Cerebellar nuclear complex (tissue), 1 donor: ENCODE data around the gene OR1L8.
A peak's percentile ranks its signal among the peaks of the same experiment; 100 is the strongest.
"Not testable (repeated sequence)": the region's sequence is repeated elsewhere in the genome, so short reads cannot be mapped to it uniquely, and the experiment has no call there.

Experiments
- DNase-seq, 2 experiments: peaks; one replicate each; lab custom pipeline; 2025; lab: John Stamatoyannopoulos, UW

Gene OR1L8

GRCh38 chr9:122583284-122583683 is at the start of gene OR1L8:
TSS of gene OR1L8 (minus strand) at chr9:122583384. CDS start at chr9:122568477, 14,907 bp downstream.
- DNase-seq = not testable (repeated sequence)

DNA sequence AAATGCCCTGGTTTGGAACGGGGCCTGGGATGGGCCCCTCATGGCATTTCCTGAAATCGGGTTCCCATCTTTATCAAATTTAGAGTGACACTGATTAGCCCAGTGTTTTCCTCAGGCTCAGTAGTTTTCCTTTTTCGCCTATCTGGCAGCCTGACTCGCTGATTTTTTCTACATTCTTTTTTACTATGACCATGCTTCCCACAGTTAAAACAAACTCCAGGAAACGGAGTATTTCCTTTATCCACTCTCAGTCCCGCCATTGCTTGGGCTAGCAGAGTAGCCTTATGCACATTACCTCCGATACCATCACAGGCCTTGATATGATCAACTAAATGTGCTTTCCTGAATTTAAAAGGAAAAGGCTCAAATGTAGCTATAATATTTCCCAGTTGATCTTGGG is 36.8 kb upstream of the OR1L8 start:
- DNase-seq = no peak

- DNase-seq = no peak
These were observed 31.2 kb upstream of the OR1L8 start, which contains the start of gene OR1Q1 for GRCh38 chr9:122614362-122614761. TSS of gene OR1Q1 (plus strand) at chr9:122614738. CDS start at chr9:122614738, 0 bp downstream.

DNA sequence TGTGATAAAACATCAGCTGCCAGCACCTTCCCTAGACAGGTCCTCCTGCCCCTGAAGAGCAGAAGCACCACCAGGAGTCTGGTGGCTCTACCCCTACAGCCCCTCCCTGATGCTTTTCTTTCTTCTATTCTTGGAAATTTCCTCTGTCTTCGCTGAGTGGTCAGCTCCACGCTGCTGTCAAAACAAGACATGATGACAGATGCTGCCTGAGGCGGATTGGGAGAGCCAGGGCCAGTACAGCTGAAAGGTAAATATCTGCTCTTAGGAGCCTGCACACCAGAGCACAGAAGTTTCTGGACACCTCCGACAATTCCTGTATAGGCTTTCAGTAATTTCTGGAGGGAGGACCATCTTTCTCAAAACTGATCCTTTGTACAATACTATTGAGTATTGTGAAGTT is 26.6 kb upstream of the OR1L8 start:
- DNase-seq = no peak

GRCh38 chr9:122606587-122606986 is 23.4 kb upstream of the OR1L8 start:
- no peak for DNase-seq

GRCh38 chr9:122605691-122606090 is 22.5 kb upstream of the OR1L8 start:
- no peak for DNase-seq

DNA sequence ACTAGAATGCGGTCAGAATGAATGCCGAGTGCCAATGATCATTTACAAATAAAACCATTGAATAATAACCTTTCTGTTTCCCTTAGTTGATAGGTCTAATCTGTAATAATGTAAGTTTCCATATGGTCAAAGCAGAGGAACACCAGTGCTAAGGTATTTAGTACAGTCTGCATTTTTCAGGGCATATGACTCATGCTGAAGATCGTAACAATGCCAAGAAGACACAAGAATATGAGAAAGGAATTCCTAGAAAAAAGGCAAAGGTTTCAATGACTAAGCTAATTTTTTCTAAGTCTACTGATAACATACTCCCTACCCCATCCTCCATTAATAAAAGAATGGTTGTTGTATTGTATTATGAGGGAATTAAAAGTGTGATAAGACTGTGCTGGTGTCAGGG is 2.8 kb downstream of the OR1L8 start:
- no peak for DNase-seq

- no peak for DNase-seq
These were observed 3.3 kb downstream of the OR1L8 start for GRCh38 chr9:122579874-122580273.

DNA sequence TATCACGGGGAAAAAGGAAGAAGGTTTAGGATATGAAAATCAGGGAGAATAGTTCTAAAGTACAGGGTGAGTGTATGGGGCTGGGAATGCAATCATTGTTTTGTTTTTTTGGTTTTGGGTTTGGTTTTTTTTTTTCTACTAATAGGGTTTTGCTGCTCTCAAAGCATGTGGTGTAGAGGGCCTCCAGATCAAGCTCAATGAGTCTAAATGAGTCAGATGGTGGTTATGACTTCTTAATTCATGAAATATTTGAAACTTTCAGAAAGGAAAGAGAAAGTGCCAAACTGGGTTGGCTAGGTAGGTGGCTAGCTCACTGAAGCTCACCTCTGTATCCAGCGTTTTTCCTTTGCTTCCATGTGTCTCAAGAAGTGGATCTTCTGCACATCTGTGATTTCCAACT is 10.7 kb downstream of the OR1L8 start:
- DNase-seq = no peak

GRCh38 chr9:122567901-122568300 is 15.3 kb downstream of the OR1L8 start:
- no peak for DNase-seq

DNA sequence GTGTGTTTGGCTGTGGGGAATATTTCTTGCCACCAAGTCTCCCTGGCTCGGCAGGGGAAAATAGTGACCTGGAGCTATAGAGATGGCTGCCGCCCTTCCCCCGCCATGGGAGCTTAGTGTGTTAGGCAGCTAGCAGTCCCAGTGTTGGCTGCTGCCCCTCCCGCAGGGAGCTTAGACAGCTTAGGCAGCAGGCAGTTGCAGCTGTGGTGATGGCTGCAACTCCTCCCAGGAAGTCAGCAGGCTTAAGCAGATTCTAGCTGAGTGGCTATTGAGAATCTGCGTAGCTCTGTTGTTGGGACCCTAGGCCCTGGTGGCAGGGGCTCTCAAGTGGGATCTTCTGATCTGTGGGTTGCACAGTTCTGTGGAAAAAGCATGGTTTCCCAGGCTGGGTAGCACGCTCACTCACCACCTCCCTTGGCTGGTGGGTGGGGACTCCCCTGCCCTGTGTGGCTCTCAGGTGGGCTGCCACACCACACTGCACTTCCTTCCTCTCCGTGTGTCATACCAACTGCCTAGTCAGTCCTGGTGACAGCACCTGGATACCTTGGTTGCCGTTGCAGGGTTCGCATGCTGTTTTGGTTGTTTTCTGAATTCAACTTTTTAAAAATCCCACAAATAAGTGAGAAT is 20.9 kb downstream of the OR1L8 start:
- DNase-seq = no peak

- DNase-seq = no peak
These were observed 21.7 kb downstream of the OR1L8 start for GRCh38 chr9:122561446-122561845.

DNA sequence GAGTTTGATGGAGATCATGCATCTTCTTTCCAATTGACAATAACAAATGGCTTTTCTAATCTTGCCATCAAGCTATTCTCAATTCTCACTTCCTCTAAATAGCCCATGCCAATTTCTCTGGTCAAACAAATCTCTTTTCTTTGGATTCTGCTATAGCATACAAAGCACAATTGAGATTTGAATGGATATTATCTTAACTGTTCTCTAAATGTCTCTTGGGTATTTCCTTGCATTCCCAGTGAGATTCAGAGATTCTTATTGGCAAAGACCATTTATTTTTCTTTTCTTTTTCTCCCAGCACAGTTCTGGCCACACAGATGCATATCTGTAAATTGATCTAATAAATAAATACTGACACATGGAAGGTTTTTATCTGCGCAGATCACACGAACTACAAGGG is 30.4 kb downstream of the OR1L8 start, which contains the start of gene OR1N2:
TSS of gene OR1N2 (plus strand) at position 301 of the 400 bp plus-strand sequence. CDS start 100 bp downstream, outside the sequence.
- DNase-seq = no peak

DNA sequence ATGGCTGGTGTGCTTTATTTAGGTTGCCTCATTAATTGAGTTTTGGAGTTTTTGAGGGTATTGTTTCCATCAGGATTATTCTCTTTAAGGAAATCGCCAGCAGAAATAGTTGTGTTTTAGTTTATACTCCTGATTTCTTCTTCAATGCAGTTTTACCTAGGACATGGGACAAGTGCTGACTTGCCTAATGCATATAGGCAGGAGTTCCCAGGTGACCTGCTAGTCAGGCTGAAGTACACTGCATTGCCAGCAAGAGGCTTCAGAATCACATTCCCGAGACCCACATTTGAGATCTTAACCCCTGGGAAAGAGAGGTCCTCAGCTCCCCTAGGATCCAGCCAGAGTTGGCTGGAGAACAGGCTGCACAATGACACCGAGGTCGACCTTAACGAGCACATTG is 31.8 kb downstream of the OR1L8 start:
- no peak for DNase-seq

- no peak for DNase-seq
These were observed 37.0 kb downstream of the OR1L8 start for GRCh38 chr9:122546196-122546595.

GRCh38 chr9:122538757-122539156 is 44.4 kb downstream of the OR1L8 start:
- DNase-seq = no peak

DNA sequence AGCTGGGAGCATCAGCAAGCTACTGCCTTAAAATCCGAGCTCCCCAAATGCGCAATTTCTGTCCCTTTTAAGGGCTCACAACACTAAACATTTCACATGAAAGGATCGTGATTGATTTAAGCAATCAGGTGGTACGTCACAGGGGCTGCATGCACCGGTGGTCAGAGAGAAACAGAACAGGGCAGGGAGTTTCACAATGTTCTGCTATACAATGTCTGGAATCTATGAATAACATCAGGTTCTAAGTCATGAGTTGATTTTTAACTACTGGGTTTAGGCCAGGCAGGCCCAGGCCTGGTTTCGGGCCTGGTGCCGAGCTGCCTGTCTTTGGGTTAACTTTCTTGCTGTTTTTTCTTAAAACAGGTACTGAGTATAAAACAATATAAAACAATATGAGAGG is 46.1 kb downstream of the OR1L8 start:
- DNase-seq = not testable (repeated sequence)

- no peak for DNase-seq
These were observed 47.0 kb downstream of the OR1L8 start for GRCh38 chr9:122536134-122536533.

DNA sequence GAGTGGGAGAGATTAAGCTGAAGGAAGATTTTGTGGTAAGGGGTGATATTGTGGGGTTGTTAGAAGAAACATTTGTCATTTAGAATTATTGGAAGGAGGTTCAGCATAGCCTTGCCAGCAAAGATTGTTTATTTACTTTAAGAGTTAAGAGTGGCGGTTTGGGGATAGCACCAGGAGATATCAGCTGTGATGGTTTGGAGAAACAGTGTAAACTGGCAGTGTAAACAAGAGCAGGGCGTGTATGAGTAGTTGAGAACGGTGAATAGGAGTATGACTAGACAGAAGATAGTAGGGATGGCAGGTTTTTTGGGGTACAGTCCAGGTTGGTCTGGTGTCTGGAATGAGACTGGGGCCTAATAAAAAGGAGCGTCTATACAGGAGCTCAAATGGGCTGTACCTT is 52.0 kb downstream of the OR1L8 start:
- DNase-seq = not testable (repeated sequence)

- no peak for DNase-seq
These were observed 56.0 kb downstream of the OR1L8 start, which contains the start of gene OR1N1 for GRCh38 chr9:122527193-122527592. TSS of gene OR1N1 (minus strand) at chr9:122527293. CDS start at chr9:122527293, 0 bp downstream.

- no peak for DNase-seq
These were observed 56.6 kb downstream of the OR1L8 start for GRCh38 chr9:122526602-122527001.

- DNase-seq = peak in 1 of 2 experiments; percentile 1
These were observed 63.8 kb downstream of the OR1L8 start for GRCh38 chr9:122519376-122519775.

- DNase-seq = no peak
These were observed 64.3 kb downstream of the OR1L8 start, which contains the start of gene OR1J4 for GRCh38 chr9:122518841-122519240. TSS of gene OR1J4 (plus strand) at chr9:122519141. CDS start at chr9:122519141, 0 bp downstream.

GRCh38 chr9:122518226-122518625 is 65.0 kb downstream of the OR1L8 start:
- DNase-seq = peak; percentile 4 to 48
